Measurements from ENCODE around the gene BARHL1.

Gene BARHL1

DNA sequence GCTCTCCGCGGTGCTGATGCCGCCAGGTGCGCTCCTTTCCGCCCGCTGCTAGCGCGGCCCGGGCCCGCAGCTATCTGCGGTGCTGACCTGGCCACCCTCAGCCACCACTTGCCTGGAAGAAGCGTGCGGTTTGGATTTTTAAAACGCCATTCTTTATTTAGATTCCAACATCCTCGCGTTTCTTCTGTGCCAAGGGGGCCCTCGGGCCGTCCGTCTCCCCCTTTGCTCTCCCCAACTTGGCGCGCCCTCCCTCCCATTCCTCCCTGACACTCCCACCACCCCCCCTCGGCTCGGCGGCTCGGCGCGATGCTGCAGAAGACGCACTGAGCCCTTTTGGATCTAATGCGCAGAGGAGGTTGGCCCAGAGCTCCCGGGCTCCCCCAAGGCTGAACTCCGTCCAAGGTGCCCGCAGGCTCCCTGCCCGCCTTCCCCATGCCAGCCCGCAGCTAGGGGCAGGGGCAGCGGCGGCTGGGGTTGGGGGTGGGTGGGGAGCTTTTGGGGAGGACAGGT lies at the start of gene BARHL1:
BARHL1 (plus strand) TSS at position 331 of the 510 bp plus-strand sequence. CDS start 192 bp downstream, outside the sequence.
- H3K4me3 ChIP-seq (ENCODE audit: low read length) = peak within 1 kb of the TSS; percentile 43; the same call in 1 of the 2 replicates
- no peak for TF ChIP-seq ZNF274 (IDR thresholded peaks at IDR 0.05; ENCODE audit: low read depth, low read length)

DNA sequence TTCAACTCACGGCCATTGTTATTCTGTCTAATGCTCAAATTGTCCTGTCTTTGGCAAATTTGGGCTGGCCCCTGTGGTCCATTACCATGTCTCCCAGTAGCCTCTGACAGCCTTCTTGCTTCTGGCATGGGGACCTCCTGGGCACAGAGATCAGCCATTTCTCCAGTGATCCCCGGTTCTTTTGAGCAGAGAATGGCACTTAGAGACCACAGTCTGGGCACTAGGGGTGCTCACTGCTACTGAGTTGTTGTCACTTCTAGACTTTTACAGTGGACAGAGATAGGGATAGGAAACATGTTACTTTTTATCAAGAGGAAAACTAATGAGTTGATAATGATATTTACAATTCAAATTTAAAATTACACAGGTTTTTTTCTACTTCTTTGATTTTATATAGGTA lies 47.6 kb upstream of the BARHL1 start:
- no peak overlapping the region for H3K4me3 ChIP-seq (ENCODE audit: low read length)
- no peak for TF ChIP-seq ZNF274 (IDR thresholded peaks at IDR 0.05; ENCODE audit: low read depth, low read length)

DNA sequence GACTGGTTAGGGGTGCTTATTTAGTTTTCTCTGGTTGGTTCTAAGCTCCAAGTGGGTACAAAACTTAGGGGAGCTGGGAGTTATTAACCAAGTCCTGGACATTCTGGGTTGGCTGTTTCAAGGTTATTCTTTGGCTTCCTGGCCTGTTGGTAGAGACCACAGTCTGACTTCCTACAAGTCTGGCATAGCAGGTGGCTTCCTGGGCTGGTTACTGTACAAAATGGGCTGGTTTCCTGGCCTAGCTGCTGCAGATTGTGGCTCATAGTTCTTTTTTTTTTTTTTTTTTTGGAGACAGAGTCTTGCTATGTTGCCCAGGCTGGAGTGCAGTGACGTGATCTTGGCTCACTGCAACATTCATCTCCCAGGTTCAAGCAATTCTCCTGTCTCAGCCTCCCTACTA lies 46.3 kb upstream of the BARHL1 start:
- no peak overlapping the region for H3K4me3 ChIP-seq (ENCODE audit: low read length)
- no peak for TF ChIP-seq ZNF274 (IDR thresholded peaks at IDR 0.05; ENCODE audit: low read depth, low read length)

DNA sequence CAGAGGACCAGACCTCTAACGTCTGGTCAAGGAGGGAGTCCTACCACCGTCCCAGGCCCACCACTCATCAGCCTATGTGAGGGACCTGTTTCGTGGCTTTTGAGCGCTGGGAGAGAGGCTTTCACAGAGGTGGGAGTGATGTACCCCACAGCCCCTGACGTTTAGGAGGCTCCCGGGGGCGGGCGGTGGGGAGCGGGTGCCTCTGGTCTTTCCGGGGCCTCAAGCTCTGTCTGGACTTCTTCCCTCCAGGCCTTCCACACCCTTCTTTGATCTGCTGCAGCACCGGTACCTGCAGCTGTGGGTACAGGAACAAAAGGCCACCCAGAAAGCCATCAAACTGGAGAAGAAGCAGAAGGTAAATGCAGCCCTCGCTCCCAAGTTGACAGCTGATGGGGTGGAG lies 45.1 kb upstream of the BARHL1 start:
- no peak overlapping the region for H3K4me3 ChIP-seq (ENCODE audit: low read length)
- TF ChIP-seq ZNF274 (IDR thresholded peaks at IDR 0.05; ENCODE audit: low read depth, low read length) = no peak

DNA sequence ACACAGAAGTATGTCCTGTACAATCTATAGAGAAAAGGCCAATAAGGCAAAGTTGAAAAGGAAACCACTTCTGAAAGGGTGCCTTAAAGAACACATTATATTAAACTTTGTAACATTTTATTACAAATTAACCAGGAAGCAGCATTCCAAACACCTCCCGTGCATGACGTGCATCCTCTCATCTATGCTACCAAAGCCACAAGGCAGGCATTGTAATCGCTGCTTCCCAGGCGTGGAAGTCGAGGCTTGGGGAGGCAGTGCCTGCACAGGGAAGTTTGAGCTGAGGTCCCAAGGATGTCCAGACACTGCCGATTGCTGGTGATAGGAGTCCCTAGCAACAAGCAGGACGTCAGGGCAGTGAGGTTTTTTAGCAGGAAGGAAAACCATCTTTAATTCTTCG lies 44.3 kb upstream of the BARHL1 start:
- TF ChIP-seq ZNF274 (IDR thresholded peaks at IDR 0.05; ENCODE audit: low read depth, low read length) = no peak

DNA sequence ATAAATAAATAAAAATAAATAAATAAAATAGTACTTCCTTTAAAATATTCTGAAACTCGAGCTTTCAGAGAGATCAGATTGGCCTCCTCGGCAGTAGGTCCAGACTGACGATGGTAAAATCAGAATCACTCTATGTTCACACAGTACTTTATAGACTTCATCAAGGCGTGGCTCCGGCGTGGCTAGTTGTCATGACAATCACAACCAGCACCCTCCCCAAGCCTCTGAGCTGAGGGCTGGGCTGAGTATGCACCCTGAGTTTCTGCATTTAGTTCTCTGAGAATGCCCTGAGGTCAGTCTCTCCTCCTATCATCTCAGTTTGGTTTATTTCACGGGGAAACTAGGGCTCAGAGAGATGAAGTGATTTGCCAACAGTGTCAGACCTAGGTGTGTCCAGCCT lies 43.3 kb upstream of the BARHL1 start:
- no peak overlapping the region for H3K4me3 ChIP-seq (ENCODE audit: low read length)
- no peak for TF ChIP-seq ZNF274 (IDR thresholded peaks at IDR 0.05; ENCODE audit: low read depth, low read length)

More for the DNA sequence above, 44.3 kb upstream of the BARHL1 start:
- H3K4me3 ChIP-seq (ENCODE audit: low read length) = no peak overlapping the region

DNA sequence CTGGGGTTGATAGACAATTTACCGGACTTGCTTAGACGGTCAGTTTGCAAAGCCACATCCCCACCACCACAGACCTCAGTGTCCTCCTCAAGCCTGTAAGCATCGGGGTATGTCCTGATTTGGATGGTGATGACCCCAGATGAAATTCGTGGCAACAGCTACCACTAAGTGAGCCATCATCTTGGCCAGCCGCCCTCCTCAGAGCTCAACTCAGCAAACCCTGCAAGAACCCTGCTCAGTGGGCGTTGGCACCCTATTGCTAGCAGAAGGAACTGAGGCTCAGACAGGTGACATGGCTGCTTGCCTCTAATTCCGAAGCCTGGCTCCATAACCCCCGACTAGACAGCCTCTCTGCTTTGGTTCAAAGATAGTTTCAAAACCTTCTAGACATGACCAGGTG lies 41.4 kb upstream of the BARHL1 start:
- TF ChIP-seq ZNF274 (IDR thresholded peaks at IDR 0.05; ENCODE audit: low read depth, low read length) = no peak
- no peak overlapping the region for H3K4me3 ChIP-seq (ENCODE audit: low read length)

DNA sequence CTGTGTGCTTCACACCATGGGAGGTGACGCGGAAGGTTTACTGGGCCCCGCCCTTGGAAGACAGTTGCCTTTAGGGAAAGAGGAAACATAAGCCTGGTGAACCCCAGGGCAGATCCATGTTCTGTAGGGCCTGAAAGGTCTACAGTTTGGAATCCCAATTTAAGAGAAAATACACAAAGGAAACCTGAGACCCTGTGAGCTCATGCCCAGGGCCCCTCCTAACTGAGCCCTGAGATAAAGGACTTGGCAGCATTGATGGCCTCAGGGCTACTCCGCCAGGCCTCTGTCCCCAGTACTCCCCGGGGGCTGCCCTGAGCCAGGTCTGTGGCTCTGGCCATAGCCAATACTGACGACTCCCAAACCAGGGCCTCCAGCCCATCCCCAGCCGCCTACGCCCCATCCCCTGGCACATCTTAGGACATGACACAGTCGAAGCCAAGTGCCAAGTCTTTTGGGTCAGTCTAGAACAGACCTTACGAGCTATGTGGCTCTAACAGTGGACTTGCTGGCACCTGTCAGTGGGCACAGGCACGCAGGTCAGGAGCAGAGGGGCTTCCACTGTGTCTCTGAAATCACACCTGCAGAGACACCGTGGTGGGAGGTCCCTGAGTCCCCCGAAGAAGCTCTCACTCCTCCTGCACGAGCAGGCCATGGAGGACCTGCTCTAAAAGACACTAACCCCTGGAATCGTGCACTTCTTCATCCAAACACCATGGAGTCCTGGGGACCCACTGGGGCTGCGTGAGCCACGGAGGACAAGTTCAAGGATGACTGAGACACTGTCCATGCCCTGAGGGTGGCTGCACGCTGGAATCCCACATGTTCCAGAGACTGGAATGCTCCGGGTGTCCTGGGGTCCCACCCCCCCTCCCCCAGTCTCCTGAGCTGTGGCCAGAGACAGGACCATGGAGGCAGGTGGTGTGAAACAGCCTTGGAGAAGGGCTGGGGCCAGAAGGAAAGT lies 40.3 kb upstream of the BARHL1 start:
- TF ChIP-seq ZNF274 (IDR thresholded peaks at IDR 0.05; ENCODE audit: low read depth, low read length) = no peak
- H3K4me3 ChIP-seq (ENCODE audit: low read length) = no peak overlapping the region

DNA sequence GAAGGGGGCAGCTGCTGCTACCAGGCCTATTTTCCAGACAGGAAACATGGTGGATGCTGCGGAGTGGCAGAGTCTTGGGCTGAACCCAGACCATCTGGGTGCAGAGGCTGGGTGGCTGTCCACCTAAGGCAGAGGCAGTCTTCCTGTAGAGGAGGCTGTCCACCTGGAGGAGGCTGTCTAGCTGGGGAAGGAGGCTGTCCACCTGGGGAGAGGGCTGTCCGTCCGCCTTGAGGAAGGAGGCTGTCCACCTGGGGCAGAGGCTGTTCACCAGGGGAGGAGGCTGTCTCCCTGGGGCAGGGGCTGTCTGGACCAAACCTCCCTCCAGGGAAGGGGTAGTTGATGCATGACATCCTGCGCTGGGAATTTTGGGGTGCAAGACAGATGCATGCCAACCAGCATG lies 39.2 kb upstream of the BARHL1 start:
- no peak for TF ChIP-seq ZNF274 (IDR thresholded peaks at IDR 0.05; ENCODE audit: low read depth, low read length)

DNA sequence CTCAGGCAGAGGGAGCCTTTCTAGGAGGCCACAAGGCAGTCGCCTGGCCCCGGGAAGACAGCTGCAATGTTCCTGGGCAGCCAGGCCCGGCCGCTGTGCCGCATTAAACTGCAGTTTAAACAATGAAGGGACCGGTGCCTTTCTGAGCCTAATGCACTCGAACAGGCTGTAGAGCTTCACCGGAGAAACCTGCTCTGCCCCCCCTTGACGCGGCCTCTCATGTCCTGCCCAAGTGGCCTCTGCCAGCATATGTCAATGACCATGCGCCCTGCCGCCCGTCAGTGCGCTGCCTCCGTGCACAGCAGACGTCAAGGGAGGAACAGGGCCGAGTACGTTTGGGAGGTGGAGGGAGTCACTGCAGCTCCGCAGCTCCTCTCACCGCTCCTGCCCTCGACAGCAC lies 38.4 kb upstream of the BARHL1 start:
- H3K4me3 ChIP-seq (ENCODE audit: low read length) = no peak overlapping the region
- TF ChIP-seq ZNF274 (IDR thresholded peaks at IDR 0.05; ENCODE audit: low read depth, low read length) = no peak

More for the DNA sequence above, 39.2 kb upstream of the BARHL1 start:
- no peak overlapping the region for H3K4me3 ChIP-seq (ENCODE audit: low read length)

DNA sequence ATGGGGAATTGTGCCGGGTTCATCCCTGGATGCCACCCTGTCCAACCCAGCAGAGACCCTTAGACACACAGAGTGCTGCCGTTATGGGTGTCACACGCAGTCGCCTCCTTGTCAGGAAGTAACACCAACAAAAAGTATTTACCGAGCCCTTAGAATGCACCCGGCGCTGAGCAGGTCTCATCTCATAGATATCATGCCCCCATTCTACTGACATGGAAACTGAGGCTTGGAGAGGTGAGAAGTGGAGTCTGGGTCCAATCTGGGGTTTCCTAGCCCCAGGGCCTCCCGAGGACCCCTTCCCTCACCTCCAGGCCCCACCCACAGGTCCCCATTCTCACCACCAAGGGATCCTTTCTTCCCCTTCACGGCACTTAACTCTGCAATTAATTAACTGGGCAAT lies 36.8 kb upstream of the BARHL1 start:
- H3K4me3 ChIP-seq (ENCODE audit: low read length) = no peak overlapping the region
- TF ChIP-seq ZNF274 (IDR thresholded peaks at IDR 0.05; ENCODE audit: low read depth, low read length) = no peak

DNA sequence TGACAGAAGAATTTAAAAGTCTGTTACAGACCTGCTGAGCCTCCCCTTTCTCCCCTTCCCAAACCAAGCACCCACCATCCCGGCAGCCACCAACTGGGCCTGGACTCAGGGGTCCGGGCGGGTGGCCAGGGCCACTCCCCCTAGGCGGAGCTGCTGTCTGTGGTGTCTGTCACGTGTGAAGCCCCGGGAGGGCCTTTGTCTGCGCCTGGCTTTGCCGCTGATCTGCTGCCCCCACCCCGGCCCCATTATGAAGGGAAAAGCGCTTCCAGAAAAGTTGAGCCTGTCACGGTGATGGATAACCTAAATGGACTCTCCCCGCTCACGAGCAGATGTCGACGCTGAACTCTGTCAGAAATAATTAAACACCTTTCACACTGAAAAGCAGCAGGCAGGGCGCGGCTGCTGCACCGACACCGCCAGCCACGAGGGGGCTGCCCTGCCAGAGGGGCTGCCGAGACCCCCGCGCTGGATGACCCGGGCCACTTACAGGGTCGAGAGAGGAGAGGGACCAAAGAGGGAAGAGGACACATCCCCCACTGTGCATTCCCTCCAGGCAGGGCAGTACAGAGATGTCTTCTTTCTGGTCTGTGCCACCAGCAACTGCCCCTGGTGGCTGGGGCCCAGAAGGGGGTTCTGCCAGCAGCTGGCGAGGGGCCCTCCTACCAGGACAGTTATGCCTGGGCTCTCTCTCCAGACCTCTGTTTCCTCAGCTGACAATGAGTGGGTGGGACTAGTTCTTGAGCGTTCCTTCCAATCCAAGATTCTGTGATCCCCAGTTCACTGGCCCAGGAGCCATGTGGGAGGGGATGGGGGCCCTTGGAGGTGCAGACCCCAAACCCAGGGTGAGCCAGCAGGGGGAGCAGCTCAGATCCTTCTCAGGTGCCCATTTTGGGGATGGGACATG lies 36.0 kb upstream of the BARHL1 start:
- no peak overlapping the region for H3K4me3 ChIP-seq (ENCODE audit: low read length)

DNA sequence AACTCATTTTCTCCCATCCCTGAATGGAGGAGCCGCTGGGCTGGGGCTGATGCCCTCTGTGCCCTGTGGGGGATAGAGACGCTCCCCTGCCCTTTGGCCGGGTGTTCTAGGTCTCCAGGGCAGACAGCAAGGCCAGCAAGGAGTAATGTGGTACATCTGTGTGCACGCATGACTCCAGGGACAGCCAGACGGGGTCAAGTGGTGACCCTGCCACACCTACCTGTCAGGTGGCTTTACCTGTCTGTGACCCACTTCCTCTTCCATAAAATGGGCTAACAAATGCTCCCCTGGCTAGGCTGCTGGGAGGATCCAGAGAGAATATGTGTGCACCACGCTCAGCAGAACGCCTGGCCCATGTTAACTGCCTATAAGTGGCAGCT lies 35.4 kb upstream of the BARHL1 start:
- no peak for TF ChIP-seq ZNF274 (IDR thresholded peaks at IDR 0.05; ENCODE audit: low read depth, low read length)
- no peak overlapping the region for H3K4me3 ChIP-seq (ENCODE audit: low read length)

More for the DNA sequence above, 36.0 kb upstream of the BARHL1 start:
- TF ChIP-seq ZNF274 (IDR thresholded peaks at IDR 0.05; ENCODE audit: low read depth, low read length) = no peak

DNA sequence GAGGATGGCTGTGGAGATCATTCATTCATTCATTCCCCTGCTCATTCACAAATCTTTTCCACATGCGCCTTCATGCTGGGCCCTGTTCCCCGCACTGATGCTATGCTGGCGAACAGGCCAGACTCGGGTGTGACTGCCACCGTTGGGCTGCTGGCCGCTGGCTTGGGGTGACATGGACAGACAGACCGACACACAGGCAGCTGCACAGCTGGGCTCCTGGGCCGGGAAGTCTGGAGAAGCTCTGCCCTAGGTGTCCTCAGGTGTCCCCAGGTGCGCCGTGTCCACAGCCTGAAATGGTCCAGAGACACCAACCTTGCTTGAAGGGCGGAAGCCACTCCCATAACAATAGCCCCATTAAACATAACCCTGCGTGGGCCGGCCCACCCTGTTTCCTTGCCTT lies 35.0 kb upstream of the BARHL1 start:
- no peak overlapping the region for H3K4me3 ChIP-seq (ENCODE audit: low read length)
- TF ChIP-seq ZNF274 (IDR thresholded peaks at IDR 0.05; ENCODE audit: low read depth, low read length) = no peak
